Measurements from ENCODE around the gene INPP5J. TPM values are rescaled to one million over a fixed set of nuclear protein-coding genes. Genes with fewer than 3 reads are reported as not detected.
"Not testable (repeated sequence)": the region's sequence is repeated elsewhere in the genome, so short reads cannot be mapped to it uniquely, and the experiment has no call there.

The INPP5J gene
- polyA plus RNA-seq, 3 donors from 2014 or later, result not detected

- H3K36me3 Mint-ChIP-seq, result peaks cover 9 to 11% (median 10%) of the 10 kb centered on the region in 3 donors
- no peaks in the 10 kb centered on the region for H3K27me3 Mint-ChIP-seq (ENCODE audit: low read depth in 3 of 3)
- H3K4me1 Mint-ChIP-seq, result peaks cover 19 to 39% of the 10 kb centered on the region in 2 donors
- H3K27ac Mint-ChIP-seq, result no peak overlapping the region
- no peak for DNase-seq
- H3K9me3 Mint-ChIP-seq, result no peaks in the 10 kb centered on the region
- no peak overlapping the region for H3K4me3 Mint-ChIP-seq
Observed at GRCh38 chr22:31170971-31171370, 48.2 kb downstream of the INPP5J start.

- H3K4me3 Mint-ChIP-seq; H3K27ac Mint-ChIP-seq; H3K9me3 Mint-ChIP-seq; H3K27me3 Mint-ChIP-seq (ENCODE audit: low read depth in 3 of 3); DNase-seq: not testable (repeated sequence)
- H3K4me1 Mint-ChIP-seq, result peaks cover 18 to 39% of the 10 kb centered on the region in 2 donors
- H3K36me3 Mint-ChIP-seq, result peaks cover 9 to 13% (median 12%) of the 10 kb centered on the region in 3 donors
Observed at GRCh38 chr22:31171734-31172133, 49.0 kb downstream of the INPP5J start.

GRCh38 chr22:31173386-31174145 lies 50.8 kb downstream of the INPP5J start:
- Mint-ChIP-seq H3K4me1 (peaks cover 17 to 38% of the 10 kb centered on the region in 2 donors), H3K27ac (peak overlapping the region in 2 of 6 donors; percentile 34 to 35), H3K36me3 (peaks cover under 1 to 10% (median 8%) of the 10 kb centered on the region in 3 donors), H3K4me3 (no peak overlapping the region), H3K9me3 (no peaks in the 10 kb centered on the region), H3K27me3 (ENCODE audit: low read depth in 3 of 3) (no peaks in the 10 kb centered on the region)
- DNase-seq, result no peak

- no peak overlapping the region for H3K4me3 Mint-ChIP-seq
- H3K4me1 Mint-ChIP-seq, result peaks cover 15 to 42% of the 10 kb centered on the region in 2 donors
- no peak overlapping the region for H3K27ac Mint-ChIP-seq
- DNase-seq, result no peak
- H3K36me3 Mint-ChIP-seq, result peaks cover 4 to 20% (median 13%) of the 10 kb centered on the region in 3 donors
- H3K27me3 Mint-ChIP-seq (ENCODE audit: low read depth in 3 of 3), result no peaks in the 10 kb centered on the region
- no peaks in the 10 kb centered on the region for H3K9me3 Mint-ChIP-seq
Observed at GRCh38 chr22:31176923-31177322, 54.2 kb downstream of the INPP5J start.

GRCh38 chr22:31177420-31178162 lies 54.8 kb downstream of the INPP5J start:
- H3K27me3 Mint-ChIP-seq (ENCODE audit: low read depth in 3 of 3), result no peaks in the 10 kb centered on the region
- peak overlapping the region in 1 of 6 donors; percentile 23 for H3K27ac Mint-ChIP-seq
- no peaks in the 10 kb centered on the region for H3K9me3 Mint-ChIP-seq
- peaks cover 4 to 20% (median 13%) of the 10 kb centered on the region in 3 donors for H3K36me3 Mint-ChIP-seq
- peaks cover 15 to 42% of the 10 kb centered on the region in 2 donors for H3K4me1 Mint-ChIP-seq
- no peak overlapping the region for H3K4me3 Mint-ChIP-seq
- no peak for DNase-seq

DNA sequence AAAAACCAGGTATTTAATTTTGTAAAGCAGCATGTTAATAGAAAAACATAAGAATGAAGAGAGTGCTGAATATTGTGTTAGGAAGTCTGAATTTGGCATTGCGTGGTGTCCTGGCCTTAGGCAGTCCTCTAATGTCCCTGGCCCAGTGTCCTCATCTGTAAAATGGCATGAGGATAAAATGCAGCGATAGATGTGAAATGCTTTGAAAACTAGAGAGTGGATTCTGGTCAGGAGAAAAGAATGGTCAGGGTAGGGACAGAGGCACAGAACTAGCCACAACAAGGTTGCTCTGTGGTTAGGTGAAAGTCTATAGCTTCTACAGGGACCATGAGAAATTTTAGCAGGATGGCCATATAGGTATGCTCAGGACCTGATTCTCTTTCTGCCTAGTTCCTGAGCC lies 56.1 kb downstream of the INPP5J start:
- DNase-seq, result no peak
- H3K27me3 Mint-ChIP-seq (ENCODE audit: low read depth in 3 of 3), result no peaks in the 10 kb centered on the region
- peaks cover 7 to 30% of the 10 kb centered on the region in 2 donors for H3K4me1 Mint-ChIP-seq
- no peak overlapping the region for H3K4me3 Mint-ChIP-seq
- peaks cover 4 to 20% (median 10%) of the 10 kb centered on the region in 3 donors for H3K36me3 Mint-ChIP-seq
- H3K27ac Mint-ChIP-seq, result peak overlapping the region in 1 of 6 donors; percentile 23
- H3K9me3 Mint-ChIP-seq, result no peaks in the 10 kb centered on the region

- DNase-seq, result no peak
- H3K27me3 Mint-ChIP-seq (ENCODE audit: low read depth in 3 of 3), result no peaks in the 10 kb centered on the region
- H3K9me3 Mint-ChIP-seq, result no peaks in the 10 kb centered on the region
- H3K36me3 Mint-ChIP-seq, result peaks cover 4 to 20% (median 10%) of the 10 kb centered on the region in 3 donors
- peaks cover 6 to 27% of the 10 kb centered on the region in 2 donors for H3K4me1 Mint-ChIP-seq
- peak overlapping the region in 2 of 6 donors; percentile 22 to 23 for H3K27ac Mint-ChIP-seq
- no peak overlapping the region for H3K4me3 Mint-ChIP-seq
Observed at GRCh38 chr22:31179345-31179744, 56.6 kb downstream of the INPP5J start.

GRCh38 chr22:31184015-31184414 lies 61.2 kb downstream of the INPP5J start:
- no peaks in the 10 kb centered on the region for H3K27me3 Mint-ChIP-seq (ENCODE audit: low read depth in 3 of 3)
- H3K36me3 Mint-ChIP-seq, result peaks cover 4 to 19% (median 9%) of the 10 kb centered on the region in 3 donors
- H3K9me3 Mint-ChIP-seq, result no peaks in the 10 kb centered on the region
- peaks cover 5 to 19% of the 10 kb centered on the region in 2 donors for H3K4me1 Mint-ChIP-seq
- no peak for DNase-seq
- H3K4me3 Mint-ChIP-seq, result no peak overlapping the region
- no peak overlapping the region for H3K27ac Mint-ChIP-seq

Other genes with a start within 250 kb of the INPP5J start
- gene MORC2, start 154.2 kb upstream of the INPP5J start, polyA plus RNA-seq, result 1 to 10 TPM in 2 of 3 donors, not detected in 1; 1.1 to 6.9 TPM
- 10 to 100 TPM in 2 of 3 donors, 1 to 10 TPM in 1; 7.8 to 22.9 (median 13.6) TPM for gene TUG1, start 153.7 kb upstream of the INPP5J start, polyA plus RNA-seq
- gene SMTN, start 41.6 kb upstream of the INPP5J start, polyA plus RNA-seq, result 1 to 10 TPM in 2 of 3 donors, under 1 TPM in 1; 0.49 to 2.7 (median 1.5) TPM
- gene SELENOM, start 15.4 kb upstream of the INPP5J start, polyA plus RNA-seq, result 10 to 100 TPM; 24.1 to 51.0 (median 33.5) TPM
- not detected for gene PLA2G3, start 17.5 kb downstream of the INPP5J start, polyA plus RNA-seq
- gene RNF185, start 37.2 kb downstream of the INPP5J start, polyA plus RNA-seq, result 10 to 100 TPM; 12.8 to 27.3 (median 20.1) TPM
- 10 to 100 TPM in 1 of 3 donors, 1 to 10 TPM in 2; 4.0 to 12.9 (median 6.2) TPM for gene LIMK2, start 89.3 kb downstream of the INPP5J start, polyA plus RNA-seq
- 100 to 1,000 TPM in 1 of 3 donors, 10 to 100 TPM in 2; 88.2 to 136 (median 98.1) TPM for gene PIK3IP1, start 169.5 kb downstream of the INPP5J start, polyA plus RNA-seq
- gene PATZ1, start 223.4 kb downstream of the INPP5J start, polyA plus RNA-seq, result 1 to 10 TPM; 4.5 to 9.1 (median 5.3) TPM

Data from immature natural killer cell (primary cell).